Activated CD4-positive, alpha-beta T cell treated with anti-CD3 and anti-CD28 coated beads, Interleukin-2, amount 10 ng/mL, durations not matched to agents 24 days and 14 days (primary cell): Measurements from ENCODE around the gene ATP13A3. TPM values are rescaled to one million over a fixed set of nuclear protein-coding genes. Genes with fewer than 3 reads are reported as not detected.
"Not testable (repeated sequence)": the region's sequence is repeated elsewhere in the genome, so short reads cannot be mapped to it uniquely, and the experiment has no call there.

Experiments
- DNase-seq: peaks from one replicate; pipeline ENCODE4 v3.0.0; 2022
- H3K27ac Mint-ChIP-seq: one replicate; pipeline ENCODE4 v1.8.0; 2022; ENCODE audit warnings: mild to moderate bottlenecking, mixed read lengths
- H3K27me3 Mint-ChIP-seq: one replicate; pipeline ENCODE4 v1.8.0; 2022; ENCODE audit warnings: mixed read lengths
- H3K36me3 Mint-ChIP-seq: one replicate; pipeline ENCODE4 v1.8.0; 2022; ENCODE audit warnings: low read depth, mild to moderate bottlenecking, mixed read lengths
- H3K4me1 Mint-ChIP-seq: one replicate; pipeline ENCODE4 v1.8.0; 2021; ENCODE audit warnings: mixed read lengths
- H3K4me3 Mint-ChIP-seq: one replicate; pipeline ENCODE4 v1.8.0; 2022; ENCODE audit warnings: mild to moderate bottlenecking, moderate library complexity, mixed read lengths
- H3K9me3 Mint-ChIP-seq: one replicate; pipeline ENCODE4 v1.8.0; 2021; ENCODE audit warnings: mixed read lengths
- intact Hi-C: fragments of 100-400 bp; cut with micrococcal nuclease; formaldehyde crosslinking; loops from one replicate; pipeline ENCODE4 v1.15.1; 2023
- total RNA-seq: library from RNA; stranded (reverse); gene quantifications from 2 replicates; pipeline ENCODE4 v1.2.3, GENCODE V29; 2022

The ATP13A3 gene
- total RNA-seq, 1 donor from 2014 or later: 181 TPM

DNA sequence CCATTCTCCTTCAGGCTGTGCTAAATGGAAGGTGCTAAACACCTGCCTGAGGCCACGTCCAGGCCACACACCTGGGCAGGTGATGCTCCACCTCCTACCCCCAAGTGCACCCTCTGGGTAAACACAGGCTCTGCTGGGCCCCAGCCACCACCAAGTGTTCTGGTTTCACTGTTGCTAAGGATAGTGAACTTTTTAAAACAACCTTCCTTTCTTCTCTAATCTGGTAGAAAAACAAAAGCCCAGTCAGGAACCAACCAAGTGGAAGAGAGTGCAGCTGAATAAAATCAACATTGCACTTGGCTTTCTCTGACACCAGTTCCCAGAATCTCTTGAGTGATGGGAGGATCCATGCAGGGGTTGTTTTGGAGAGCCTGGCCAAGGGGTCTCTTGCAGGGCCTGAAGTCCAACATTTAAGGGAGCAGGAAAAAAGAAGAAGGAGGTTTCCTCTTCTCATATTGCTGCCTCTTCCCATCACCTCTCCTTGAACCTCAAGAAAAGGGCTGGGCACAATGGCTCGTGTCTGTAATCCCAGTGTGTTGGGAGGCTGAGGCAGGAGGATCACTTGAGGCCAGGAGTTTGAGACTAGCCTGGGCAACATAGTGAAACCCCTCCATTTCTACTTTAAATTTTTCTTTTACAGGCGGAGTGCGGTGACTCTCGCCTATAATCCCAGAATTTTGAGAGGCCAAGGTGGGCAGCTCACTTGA is 26.2 kb upstream of the ATP13A3 start:
- DNase-seq: no peak
- H3K27ac Mint-ChIP-seq: no peak overlapping the region
- no peaks in the 10 kb centered on the region for H3K9me3 Mint-ChIP-seq
- H3K36me3 Mint-ChIP-seq: peaks cover 2% of the 10 kb centered on the region
- peaks cover 18% of the 10 kb centered on the region for H3K27me3 Mint-ChIP-seq
- H3K4me1 Mint-ChIP-seq: peaks cover 3% of the 10 kb centered on the region
- no peak overlapping the region for H3K4me3 Mint-ChIP-seq
- intact Hi-C loops: no loop called here

DNA sequence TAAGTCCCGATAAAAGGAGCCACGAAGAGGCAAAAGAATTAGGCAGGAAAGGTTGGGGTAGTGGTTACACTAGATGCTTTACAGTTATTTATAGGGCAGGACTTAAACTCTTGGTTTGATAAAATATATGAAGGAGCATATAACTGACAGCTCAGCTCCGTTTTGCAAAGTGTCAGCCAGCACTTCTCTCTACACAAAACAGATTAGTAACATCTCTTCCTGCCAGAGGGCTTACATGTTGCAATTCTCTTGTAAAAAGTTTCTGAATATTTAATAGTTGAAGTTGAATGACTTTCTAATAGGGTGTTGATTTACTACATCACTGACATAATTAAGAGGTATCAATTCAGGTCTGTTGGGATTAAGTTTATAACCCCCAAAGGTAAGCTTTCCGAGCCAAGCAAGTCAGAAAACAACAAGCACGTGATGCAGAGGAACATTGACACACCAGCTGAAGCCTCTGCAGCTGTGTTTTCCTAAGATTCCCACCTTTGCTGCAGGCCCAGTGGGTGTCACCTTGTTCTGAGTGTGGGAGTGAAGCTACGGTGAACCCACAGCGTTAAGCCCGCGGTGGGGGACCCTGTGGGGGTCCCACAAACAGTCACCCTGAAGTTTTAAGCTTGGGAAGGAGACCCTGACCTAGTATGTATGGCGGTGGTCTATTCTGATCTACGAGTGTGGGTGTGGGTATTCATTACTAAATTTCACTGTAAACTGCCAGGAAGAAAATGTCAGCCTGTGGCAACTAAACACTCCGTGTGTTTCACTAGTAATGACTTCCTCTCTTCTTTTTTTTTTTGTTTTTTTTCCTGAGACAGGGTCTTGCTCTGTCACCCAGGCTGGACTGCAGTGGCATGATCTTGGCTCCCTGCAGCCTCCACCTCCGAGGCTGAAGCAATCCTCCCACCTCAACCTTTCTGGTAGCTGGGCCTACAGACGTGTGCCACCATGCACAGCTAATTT is 22.0 kb upstream of the ATP13A3 start:
- Mint-ChIP-seq H3K27ac (no peak overlapping the region), H3K4me1 (no peaks in the 10 kb centered on the region), H3K36me3 (peaks cover 2% of the 10 kb centered on the region), H3K9me3 (no peaks in the 10 kb centered on the region), H3K27me3 (no peaks in the 10 kb centered on the region), H3K4me3 (no peak overlapping the region)
- intact Hi-C loops: no loop called here
- no peak for DNase-seq

DNA sequence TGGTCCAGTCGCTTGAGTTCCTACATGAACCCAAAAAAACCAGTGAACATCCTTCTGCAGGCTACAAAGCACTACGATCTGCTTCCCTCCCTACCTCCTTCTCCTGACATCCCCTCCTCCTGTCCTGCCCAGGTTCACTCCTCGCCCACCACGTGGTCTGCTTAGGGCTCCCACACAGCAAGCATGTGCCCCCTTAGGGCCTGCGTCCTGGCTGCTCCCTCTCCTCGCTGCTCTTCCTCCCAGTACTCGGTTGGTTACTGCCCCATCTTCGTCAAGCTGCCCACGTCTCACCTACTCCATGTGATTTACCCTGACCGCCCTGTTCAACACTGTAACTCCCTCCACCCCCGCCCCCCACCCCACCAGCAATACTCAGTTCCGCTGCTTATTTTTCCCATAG is 20.8 kb upstream of the ATP13A3 start:
- H3K9me3 Mint-ChIP-seq: no peaks in the 10 kb centered on the region
- H3K36me3 Mint-ChIP-seq: peaks cover 2% of the 10 kb centered on the region
- DNase-seq: no peak
- no peak overlapping the region for H3K27ac Mint-ChIP-seq
- no peak overlapping the region for H3K4me3 Mint-ChIP-seq
- intact Hi-C loops: no loop called here
- no peaks in the 10 kb centered on the region for H3K27me3 Mint-ChIP-seq
- H3K4me1 Mint-ChIP-seq: no peaks in the 10 kb centered on the region

DNA sequence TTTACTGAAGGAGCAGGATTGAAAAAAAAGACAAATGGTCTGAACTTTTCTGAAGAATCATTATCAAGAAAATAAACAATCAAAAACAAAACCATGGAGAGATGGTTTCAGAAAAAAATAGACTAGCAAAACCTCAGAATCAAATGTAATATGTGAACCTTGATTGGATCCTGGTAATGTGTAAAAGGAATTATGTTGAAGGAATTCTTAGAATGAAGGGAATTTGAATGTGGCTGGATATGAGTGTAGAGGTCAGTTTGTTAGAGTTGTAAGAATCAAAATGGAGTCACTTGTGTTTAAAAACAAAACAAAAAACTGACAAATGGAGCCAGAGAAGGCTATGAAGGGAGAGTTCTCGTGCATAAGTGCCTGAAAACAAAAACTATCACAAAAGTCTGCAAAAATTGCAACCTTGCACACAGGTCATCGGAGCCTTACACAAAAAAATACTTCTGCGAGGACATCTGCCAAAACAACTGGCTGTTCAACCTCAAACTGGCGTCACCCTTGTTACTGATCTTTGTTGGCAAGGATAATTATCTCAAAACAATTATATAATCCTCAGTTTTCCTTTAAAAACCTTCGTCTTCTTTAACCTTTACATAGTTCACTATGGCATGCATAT is 19.1 kb upstream of the ATP13A3 start:
- H3K27ac Mint-ChIP-seq: no peak overlapping the region
- H3K4me3 Mint-ChIP-seq: no peak overlapping the region
- DNase-seq: no peak
- no peaks in the 10 kb centered on the region for H3K27me3 Mint-ChIP-seq
- intact Hi-C loops: no loop called here
- peaks cover 3% of the 10 kb centered on the region for H3K36me3 Mint-ChIP-seq
- H3K9me3 Mint-ChIP-seq: no peaks in the 10 kb centered on the region
- no peaks in the 10 kb centered on the region for H3K4me1 Mint-ChIP-seq

DNA sequence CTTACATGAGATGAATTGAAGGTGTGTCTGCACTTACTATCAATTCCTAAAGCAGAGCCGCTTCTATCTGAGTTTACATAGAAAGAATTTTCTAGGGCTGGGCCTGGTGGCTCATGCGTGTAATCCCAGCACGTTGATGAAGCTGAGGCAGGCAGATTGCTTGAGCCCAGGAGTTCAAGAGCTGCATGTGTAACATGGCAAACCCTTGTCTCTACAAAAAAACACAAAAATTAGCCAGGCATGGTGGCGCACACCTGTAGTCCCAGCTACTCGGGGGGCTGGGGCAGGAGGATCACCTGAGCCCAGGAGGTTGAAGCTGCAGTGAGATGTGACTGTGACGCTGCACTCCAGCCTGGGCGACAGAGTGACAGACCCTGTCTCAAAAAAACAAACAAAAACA is 18.1 kb upstream of the ATP13A3 start:
- DNase-seq: no peak
- Mint-ChIP-seq H3K27me3 (no peaks in the 10 kb centered on the region), H3K9me3 (no peaks in the 10 kb centered on the region), H3K36me3 (peaks cover 2% of the 10 kb centered on the region), H3K4me3 (no peak overlapping the region), H3K4me1 (no peaks in the 10 kb centered on the region), H3K27ac (no peak overlapping the region)
- intact Hi-C loops: no loop called here

DNA sequence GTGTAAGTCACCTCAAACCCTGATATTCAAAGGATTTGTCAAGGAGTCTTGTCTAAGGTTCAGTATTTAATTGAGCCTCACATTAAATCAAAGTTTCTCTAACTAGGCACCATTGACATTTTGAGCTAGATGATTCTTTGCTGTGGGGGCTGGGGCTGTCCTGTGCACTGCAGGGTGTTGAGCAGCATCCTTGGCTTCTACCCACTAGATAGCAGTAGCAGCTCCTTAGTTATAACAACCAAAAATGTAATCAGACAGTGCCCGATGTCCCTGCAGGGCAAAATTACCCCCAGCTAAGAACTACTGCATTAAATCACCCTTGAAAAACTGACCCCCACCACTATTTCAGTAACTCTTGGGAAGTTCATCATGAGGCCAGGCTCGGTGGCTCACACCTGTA is 17.3 kb upstream of the ATP13A3 start:
- Mint-ChIP-seq H3K4me1 (no peaks in the 10 kb centered on the region), H3K4me3 (no peak overlapping the region)
- intact Hi-C loops: no loop called here

DNA sequence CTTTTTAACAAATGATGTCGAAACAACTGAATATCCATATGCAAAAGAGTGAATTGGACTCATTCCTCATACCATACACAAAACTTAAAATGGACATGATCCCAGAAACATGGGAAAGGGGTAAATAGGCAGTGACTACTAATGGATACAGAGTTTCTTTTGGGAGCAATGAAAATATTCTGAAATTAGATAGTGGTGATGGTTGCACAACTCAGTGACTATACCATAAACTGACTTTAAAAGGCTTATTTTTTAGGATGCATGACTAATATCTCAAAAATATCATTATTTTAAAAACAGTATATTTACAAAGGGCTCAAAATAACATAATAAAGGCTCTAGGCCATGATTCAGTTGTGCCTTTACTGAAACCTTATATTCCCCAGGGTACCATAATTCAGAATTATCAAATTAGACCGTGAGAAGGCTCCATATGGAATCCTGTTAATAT is 16.3 kb upstream of the ATP13A3 start:
- Mint-ChIP-seq H3K27me3 (no peaks in the 10 kb centered on the region), H3K9me3 (no peaks in the 10 kb centered on the region), H3K4me1 (no peaks in the 10 kb centered on the region), H3K27ac (no peak overlapping the region), H3K36me3 (peaks cover 2% of the 10 kb centered on the region), H3K4me3 (no peak overlapping the region)
- intact Hi-C loops: no loop called here
- no peak for DNase-seq

More for the DNA sequence above, 17.3 kb upstream of the ATP13A3 start:
- Mint-ChIP-seq H3K9me3 (no peaks in the 10 kb centered on the region), H3K27me3 (no peaks in the 10 kb centered on the region), H3K36me3 (peaks cover 2% of the 10 kb centered on the region), H3K27ac (no peak overlapping the region)
- DNase-seq: no peak

DNA sequence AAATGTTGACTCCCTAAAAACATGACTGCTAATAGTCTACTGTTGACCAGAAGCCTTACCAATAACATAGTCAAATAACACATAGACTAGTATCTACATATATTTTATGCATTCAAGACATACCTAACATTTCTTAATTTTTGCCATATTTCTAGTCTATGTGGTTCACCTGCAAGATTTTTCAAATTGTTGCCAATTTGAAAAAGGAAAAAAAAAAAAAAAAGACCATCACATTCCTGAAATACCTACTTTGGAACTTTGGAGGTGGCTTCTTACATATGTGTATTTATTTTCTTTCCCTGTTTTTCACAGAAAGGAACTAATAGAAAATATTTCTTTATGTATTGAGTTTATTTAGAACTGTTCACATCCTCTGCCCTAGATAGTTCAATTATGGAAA is 13.4 kb upstream of the ATP13A3 start:
- no peaks in the 10 kb centered on the region for H3K27me3 Mint-ChIP-seq
- H3K27ac Mint-ChIP-seq: no peak overlapping the region
- H3K36me3 Mint-ChIP-seq: peaks cover 5% of the 10 kb centered on the region
- no peaks in the 10 kb centered on the region for H3K9me3 Mint-ChIP-seq
- DNase-seq: no peak
- no peak overlapping the region for H3K4me3 Mint-ChIP-seq
- intact Hi-C loops: no loop called here
- H3K4me1 Mint-ChIP-seq: peaks cover 5% of the 10 kb centered on the region

DNA sequence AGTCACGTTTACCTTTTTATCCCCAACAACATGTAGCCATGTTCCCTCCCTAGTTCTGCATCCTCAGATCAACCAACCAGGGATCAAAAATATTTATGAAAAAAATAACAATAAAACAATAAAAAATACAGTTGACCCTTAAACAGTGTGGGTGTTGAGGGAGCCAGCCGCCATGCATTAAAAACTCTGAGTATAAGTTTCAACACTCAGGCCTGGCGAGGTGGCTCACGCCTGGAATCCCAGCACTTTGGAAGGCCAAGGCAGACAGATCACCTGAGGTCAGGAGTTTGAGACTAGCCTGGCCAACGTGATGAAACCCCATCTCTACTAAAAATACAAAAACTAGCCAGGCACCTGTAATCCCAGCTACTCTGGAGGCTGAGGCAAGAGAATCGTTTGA is 12.7 kb upstream of the ATP13A3 start:
- intact Hi-C loops, H3K27ac Mint-ChIP-seq: not testable (repeated sequence)

DNA sequence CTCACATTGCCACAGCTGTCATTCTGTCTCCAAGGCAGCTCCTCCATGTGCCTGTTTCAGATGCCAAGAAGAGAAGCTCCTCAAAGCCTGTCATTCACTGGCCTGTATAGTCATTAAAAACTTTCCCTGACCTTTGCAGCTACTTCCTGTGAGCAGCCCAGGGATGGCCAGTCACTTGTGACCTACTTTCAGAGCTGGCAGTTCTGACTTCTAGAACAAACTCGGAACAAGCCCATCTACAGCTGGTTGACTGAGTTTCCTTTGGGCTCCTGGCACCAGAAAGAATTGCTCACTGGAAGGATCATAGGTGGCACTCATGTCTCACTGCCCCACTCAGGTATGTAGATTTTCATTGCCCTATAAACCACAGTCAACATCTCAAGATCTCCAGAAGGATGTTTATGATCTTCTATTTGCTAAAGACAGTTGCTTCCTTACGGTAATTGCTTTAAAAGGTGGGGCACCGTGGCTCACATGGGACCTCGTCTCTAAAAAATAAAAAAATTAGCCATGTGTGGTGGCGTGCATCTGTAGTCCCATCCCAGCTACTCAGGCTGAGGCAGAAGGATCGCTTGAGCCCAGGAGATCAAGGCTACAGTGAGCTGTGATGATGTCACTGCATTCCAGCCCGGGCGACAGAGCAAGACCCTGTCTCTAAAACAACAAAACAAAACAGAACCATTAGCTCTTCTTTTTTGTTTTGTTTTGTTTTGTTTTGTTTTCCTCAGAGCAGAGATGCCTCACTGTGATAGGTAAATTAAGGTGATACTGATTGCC is 11.2 kb upstream of the ATP13A3 start:
- no peak for DNase-seq
- H3K4me3 Mint-ChIP-seq: no peak overlapping the region
- H3K36me3 Mint-ChIP-seq: peaks cover 5% of the 10 kb centered on the region
- H3K27me3 Mint-ChIP-seq: no peaks in the 10 kb centered on the region
- no peak overlapping the region for H3K27ac Mint-ChIP-seq
- intact Hi-C loops: no loop called here
- H3K4me1 Mint-ChIP-seq: peaks cover 8% of the 10 kb centered on the region
- H3K9me3 Mint-ChIP-seq: no peaks in the 10 kb centered on the region

More for the DNA sequence above, 12.7 kb upstream of the ATP13A3 start:
- H3K36me3 Mint-ChIP-seq, DNase-seq, H3K4me1 Mint-ChIP-seq, H3K9me3 Mint-ChIP-seq, H3K27me3 Mint-ChIP-seq, H3K4me3 Mint-ChIP-seq: not testable (repeated sequence)

DNA sequence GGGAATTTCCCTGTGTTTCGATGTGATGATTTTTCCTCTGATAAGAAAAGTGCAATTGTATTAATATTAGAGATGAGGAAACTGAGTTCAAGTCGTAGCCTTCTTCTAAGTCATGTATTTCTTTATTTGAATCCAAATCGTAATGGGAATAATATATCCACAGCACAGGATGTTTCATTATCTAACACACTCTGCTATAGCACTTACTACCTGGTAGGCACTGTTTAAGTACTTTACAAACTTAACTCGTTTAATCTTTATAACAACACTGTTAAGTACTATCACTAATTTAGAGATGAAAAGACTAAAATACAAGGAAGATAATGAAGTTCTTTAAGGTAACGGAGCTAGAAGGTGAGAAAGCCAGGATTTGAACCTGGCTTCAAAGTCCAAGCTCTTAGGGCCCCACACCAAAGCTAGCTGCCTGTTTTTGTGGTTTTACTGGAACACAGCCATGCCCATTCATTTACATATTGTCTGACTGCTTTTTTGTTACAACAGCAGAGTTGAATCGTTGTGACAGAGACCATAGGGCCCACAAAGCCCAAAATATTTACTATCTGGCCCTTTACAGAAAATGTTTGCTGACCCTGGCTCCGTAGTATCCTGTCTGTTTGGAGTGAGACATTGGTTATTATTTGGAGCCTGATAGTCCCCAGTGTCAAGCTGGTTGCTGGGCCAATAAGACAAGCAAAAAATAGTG is 9.6 kb upstream of the ATP13A3 start:
- Mint-ChIP-seq H3K4me1 (peaks cover 8% of the 10 kb centered on the region), H3K27ac (no peak overlapping the region), H3K36me3 (peaks cover 10% of the 10 kb centered on the region), H3K4me3 (no peak overlapping the region), H3K27me3 (no peaks in the 10 kb centered on the region), H3K9me3 (no peaks in the 10 kb centered on the region)
- intact Hi-C loops: no loop called here
- DNase-seq: no peak

DNA sequence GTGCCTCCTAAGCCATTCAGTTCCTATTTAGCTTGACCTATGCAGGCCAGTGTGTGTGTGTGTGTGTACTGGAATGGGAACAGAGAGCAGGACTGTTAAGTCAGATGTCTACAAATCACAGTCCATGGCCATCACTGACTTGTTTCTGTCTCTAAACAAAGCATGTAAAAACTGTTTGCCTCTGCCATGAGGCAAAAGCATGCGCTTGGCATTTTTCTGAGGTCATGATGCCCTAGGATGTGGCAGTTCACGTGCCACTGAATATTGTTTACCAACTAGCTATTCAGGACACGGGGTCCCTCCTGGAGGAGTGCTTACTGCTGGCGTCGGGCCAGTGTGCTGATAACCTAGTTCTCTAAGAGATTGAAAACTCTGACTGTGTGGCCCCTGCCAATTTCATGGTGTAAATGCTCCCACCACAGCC is 8.2 kb upstream of the ATP13A3 start:
- Mint-ChIP-seq H3K27me3 (no peaks in the 10 kb centered on the region), H3K27ac (no peak overlapping the region), H3K36me3 (peaks cover 14% of the 10 kb centered on the region), H3K4me1 (peaks cover 18% of the 10 kb centered on the region), H3K4me3 (no peak overlapping the region), H3K9me3 (no peaks in the 10 kb centered on the region)
- intact Hi-C loops: no loop called here
- no peak for DNase-seq
